GM18870 (cell line): ENCODE measurements around the gene FKBP7.
"Not testable (repeated sequence)": the region's sequence is repeated elsewhere in the genome, so short reads cannot be mapped to it uniquely, and the experiment has no call there.

ENCODE experiments used
- ATAC-seq: cut with Tn5 transposase; IDR thresholded peaks from one replicate; pipeline ENCODE4 v1.9.1; 2021; ENCODE audit warnings: moderate library complexity; ENCODE audit not compliant: unreplicated experiment

The FKBP7 gene

DNA sequence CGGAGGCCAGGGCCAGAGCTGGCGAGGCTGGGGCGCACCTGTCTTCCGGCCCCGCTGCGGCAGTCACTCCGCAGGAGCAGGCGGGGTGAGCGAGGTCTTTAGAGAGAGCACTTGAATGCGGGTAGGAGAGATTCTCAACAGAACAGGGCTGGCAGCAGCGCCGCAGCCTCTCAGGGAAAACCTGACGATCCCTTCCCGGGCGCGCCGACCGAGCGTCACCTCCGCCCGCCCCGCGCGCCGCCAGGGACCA lies 28.0 kb downstream of the FKBP7 start:
- ATAC-seq: peak; percentile 39

DNA sequence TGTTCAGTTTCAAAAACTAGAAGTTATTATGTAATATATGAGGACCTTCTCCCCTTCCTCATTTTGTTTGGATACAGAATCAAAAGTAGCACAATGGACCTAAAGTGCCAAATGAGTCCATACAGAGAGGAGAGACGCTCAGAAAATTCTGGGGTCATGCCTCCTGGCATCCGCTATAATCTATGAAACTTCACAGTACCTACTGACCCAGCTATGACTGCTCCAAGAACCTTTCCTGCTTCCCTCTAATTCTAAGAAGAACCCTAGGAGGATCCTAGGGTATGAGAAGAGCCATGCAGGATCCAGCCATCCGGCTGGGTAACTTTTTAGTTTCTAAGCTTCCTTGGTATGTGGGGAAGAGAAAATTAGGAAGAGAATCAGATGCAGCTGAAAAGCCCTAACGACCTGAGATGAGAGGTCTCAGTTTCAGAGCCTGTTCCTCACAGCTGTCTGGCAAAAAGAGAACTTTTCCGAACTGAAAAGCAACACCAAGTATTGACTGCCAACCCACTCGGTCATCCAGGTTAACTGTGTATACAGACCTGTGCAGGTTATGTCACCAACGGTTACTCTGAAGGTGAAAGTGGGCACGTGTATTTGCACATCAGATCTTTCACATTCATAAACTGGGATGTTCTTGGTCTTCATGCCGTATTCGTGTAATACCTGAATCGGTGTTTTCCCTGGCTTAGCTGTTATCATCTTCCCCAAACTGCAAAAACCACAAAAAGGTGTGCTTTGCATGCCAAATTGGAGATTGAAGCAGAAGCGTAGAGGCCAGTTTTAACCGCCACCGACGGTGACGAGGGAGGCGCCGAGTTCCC lies 28.5 kb downstream of the FKBP7 start:
- no peak for ATAC-seq

- ATAC-seq: no peak
Observed at GRCh38 chr2:178448968-178449661, 29.3 kb downstream of the FKBP7 start.

DNA sequence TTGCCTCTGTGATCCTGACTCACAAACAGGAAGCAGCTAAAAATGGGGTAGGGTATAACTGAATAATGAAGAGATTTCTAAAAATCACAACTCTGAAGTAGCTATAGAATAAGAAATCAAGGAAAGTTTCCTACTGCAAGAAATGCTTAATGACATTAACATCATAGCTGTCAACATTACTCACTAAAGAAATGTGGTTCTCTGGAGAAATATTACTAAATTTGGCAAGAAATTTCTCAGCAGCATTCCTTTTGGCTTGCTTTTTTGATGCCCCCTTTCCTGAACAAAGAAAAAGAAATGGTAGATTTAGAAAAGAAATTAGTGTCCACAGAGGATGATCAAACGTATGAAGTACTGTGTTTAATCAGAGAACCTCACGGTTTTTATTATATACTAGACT lies 37.0 kb downstream of the FKBP7 start:
- ATAC-seq: no peak

DNA sequence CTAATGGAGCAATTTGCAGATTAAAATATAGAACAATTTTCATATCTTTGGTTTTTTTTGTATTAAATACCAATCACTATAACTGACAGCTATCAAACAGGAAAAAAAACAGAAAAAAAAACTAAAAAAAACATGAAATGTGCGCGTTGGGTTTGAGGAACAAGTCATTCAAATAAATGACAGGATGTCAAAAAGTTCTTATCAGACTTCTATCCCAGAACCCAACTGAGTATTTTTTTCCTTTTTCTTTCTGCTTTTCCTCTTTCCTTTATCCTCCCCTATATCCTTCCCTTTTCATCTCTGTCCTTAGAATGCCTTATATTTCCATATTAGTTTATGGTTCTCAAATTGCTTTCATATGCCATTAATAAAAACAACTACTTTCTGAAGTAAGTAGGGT lies 41.7 kb downstream of the FKBP7 start:
- ATAC-seq: no peak

- no peak for ATAC-seq
Observed at GRCh38 chr2:178429336-178429735, 49.1 kb downstream of the FKBP7 start.

GRCh38 chr2:178428396-178428806 lies 50.0 kb downstream of the FKBP7 start:
- no peak for ATAC-seq

GRCh38 chr2:178427458-178427857 lies 50.9 kb downstream of the FKBP7 start:
- ATAC-seq: no peak

DNA sequence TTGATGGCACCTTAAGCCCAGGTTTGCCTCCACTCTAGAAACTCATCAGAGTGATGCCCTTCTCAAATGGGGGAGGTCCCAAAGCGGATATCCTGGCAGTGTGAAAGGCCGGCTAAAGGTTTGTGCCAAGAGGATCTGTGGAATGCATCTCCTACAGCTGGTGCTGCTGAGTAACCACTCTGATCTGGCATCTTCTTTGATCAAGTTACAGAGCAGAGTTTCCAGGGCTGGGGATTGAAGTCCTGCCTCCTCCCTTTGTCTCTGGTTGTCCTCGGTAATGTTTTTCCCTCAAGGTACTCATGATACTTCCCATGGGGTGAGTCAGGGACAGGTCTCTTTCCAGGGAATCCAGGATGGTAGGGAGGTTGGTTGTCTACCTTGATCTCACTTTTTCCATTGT lies 52.0 kb downstream of the FKBP7 start:
- ATAC-seq: no peak

DNA sequence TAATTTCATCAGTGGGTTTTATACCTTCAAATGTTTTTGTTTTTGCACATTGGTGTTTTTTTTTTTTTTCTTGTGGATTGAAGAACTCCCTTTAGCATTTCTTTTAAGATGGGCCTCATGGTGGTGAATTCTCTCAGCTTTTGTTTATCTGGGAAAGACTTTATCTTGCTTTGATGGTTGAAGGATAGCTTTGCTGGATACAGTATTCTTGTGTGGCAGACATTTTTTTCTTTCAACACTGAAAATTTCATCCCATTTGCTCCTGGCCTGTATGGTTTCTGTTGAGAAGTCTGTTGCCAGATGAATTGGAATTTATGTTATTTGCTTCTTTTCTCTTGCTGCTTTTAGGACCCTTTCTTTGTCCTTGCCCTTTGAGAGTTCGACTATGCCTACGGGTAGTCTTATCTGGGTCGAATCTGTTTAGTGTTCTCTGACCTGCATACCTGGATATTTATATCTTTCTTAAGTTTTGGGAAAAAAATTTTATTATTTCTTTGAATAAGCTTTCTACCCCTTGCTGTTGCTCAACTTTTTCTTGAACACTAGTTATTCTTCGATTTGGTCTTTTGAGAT lies 53.1 kb downstream of the FKBP7 start:
- no peak for ATAC-seq

GRCh38 chr2:178423746-178424145 lies 54.7 kb downstream of the FKBP7 start:
- ATAC-seq: not testable (repeated sequence)

DNA sequence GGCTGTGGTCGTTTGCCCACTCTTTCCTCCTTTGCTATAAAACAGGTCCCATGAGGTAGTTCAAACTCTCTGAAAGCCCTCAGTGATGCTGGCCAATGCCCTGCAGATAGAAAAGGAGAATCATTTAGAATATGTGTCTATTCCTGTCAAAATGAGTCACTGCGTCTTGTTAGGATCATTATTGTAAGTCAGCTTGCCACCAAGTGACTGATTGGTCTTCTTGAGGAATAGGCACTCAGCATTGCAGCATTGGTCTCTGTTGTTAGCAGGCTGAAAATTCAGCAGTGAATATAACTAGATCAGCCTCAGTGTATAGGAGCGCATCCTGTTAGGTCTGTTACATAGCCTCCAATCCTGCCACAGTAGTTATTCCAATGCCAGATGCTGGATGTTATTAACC lies 56.3 kb downstream of the FKBP7 start:
- no peak for ATAC-seq

GRCh38 chr2:178420463-178420999 lies 57.9 kb downstream of the FKBP7 start:
- ATAC-seq: no peak

GRCh38 chr2:178419123-178419522 lies 59.3 kb downstream of the FKBP7 start:
- no peak for ATAC-seq

DNA sequence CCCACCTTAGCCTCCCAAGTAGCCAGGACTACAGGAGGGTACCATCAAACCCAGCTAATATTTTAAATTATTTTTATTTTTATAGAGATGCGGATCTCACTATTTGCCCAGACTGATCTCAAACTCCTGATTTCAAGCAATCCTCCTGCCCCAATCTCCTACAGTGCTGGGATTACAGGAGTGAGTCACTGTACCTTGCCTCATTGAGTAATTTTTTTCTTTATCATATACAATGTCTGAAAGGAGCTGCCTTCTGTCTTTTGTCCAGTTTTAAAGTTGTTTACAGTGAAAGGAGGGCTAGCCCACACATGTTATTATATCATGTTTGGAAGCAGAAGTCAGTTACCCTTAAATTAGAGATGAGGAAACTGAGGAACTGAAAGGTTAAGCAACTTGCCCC lies 60.0 kb downstream of the FKBP7 start:
- no peak for ATAC-seq

DNA sequence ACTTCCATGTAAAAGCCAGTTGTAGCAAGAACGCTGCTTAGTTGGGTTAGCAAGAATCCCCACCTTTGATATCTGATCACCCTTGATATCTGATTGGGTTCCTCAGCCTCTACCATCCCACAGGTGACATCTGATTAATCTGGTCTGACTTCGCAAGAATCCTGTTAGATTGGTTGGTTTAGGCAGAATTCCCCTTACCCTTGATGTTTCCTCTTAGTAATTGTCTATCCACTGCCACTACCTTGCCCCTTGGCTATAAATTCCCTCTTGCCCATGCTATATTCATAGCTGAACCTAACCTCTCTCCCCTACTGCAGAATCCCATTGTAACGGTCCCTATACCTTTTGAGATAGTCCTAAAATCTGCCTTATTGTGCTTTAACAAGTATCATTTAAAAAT lies 60.5 kb downstream of the FKBP7 start:
- no peak for ATAC-seq

GRCh38 chr2:178415979-178416378 lies 62.4 kb downstream of the FKBP7 start:
- no peak for ATAC-seq

- peak; percentile 75 for ATAC-seq
Observed at GRCh38 chr2:178414266-178415247, 63.8 kb downstream of the FKBP7 start.
